Measurements from ENCODE around the gene CKB.

GRCh38 chr14:103502877-103503276 is 19.8 kb downstream of the CKB start:
- TF ChIP-seq, protein P1, sequence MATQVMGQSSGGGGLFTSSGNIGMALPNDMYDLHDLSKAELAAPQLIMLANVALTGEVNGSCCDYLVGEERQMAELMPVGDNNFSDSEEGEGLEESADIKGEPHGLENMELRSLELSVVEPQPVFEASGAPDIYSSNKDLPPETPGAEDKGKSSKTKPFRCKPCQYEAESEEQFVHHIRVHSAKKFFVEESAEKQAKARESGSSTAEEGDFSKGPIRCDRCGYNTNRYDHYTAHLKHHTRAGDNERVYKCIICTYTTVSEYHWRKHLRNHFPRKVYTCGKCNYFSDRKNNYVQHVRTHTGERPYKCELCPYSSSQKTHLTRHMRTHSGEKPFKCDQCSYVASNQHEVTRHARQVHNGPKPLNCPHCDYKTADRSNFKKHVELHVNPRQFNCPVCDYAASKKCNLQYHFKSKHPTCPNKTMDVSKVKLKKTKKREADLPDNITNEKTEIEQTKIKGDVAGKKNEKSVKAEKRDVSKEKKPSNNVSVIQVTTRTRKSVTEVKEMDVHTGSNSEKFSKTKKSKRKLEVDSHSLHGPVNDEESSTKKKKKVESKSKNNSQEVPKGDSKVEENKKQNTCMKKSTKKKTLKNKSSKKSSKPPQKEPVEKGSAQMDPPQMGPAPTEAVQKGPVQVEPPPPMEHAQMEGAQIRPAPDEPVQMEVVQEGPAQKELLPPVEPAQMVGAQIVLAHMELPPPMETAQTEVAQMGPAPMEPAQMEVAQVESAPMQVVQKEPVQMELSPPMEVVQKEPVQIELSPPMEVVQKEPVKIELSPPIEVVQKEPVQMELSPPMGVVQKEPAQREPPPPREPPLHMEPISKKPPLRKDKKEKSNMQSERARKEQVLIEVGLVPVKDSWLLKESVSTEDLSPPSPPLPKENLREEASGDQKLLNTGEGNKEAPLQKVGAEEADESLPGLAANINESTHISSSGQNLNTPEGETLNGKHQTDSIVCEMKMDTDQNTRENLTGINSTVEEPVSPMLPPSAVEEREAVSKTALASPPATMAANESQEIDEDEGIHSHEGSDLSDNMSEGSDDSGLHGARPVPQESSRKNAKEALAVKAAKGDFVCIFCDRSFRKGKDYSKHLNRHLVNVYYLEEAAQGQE (IDR thresholded peaks at IDR 0.05; ENCODE audit: insufficient read depth in 1 of 2, low read depth in 2 of 2, low read length in 2 of 2), result no peak
- TF ChIP-seq POLR2AphosphoS5 (IDR thresholded peaks at IDR 0.05; ENCODE audit: low read depth, low read length), result no peak
